Gastrocnemius medialis (tissue), 4 donors: ENCODE data around the gene WDR33. TPM values are rescaled to one million over a fixed set of nuclear protein-coding genes. Genes with fewer than 3 reads are reported as not detected.
A peak's percentile ranks its signal among the peaks of the same experiment; 100 is the strongest.

ENCODE experiments used
- ATAC-seq, 2 donors: fragments of 150-250 bp; one replicate each; pipeline ENCODE4 v1.9.1; 2016
- DNase-seq, 2 donors: peaks; one replicate each; pipeline ENCODE4 v3.0.0-alpha.2; 2019
- H3K27ac ChIP-seq, 4 donors: fragments of 200-600 bp; sonication (generic); 1 replicate in 1 of 4; 2 replicates in 3 of 4; pipeline ENCODE4 v1.5.1; 2016 to 2018; ENCODE audit warnings: mild to moderate bottlenecking in 2 of 4, moderate library complexity in 1 of 4
- H3K27me3 ChIP-seq, 3 donors: fragments of 200-600 bp; sonication (generic) in 2 of 3; 1 replicate in 1 of 3; 2 replicates in 2 of 3; pipeline versions ENCODE4 v1.5.1 to v1.6.0; 2016 to 2019; ENCODE audit warnings: mild to moderate bottlenecking in 1 of 3, moderate library complexity in 1 of 3
- H3K36me3 ChIP-seq, 2 donors: fragments of 200-600 bp; sonication (generic) in 1 of 2; one replicate each; pipeline ENCODE4 v1.5.1; 2017 to 2018
- H3K4me1 ChIP-seq, 2 donors: fragments of 200-600 bp; sonication (generic) in 1 of 2; one replicate each; pipeline ENCODE4 v1.5.1; 2016 to 2017; ENCODE audit warnings: mild to moderate bottlenecking in 2 of 2
- H3K4me3 ChIP-seq, 4 donors: fragments of 200-600 bp; sonication (generic) in 3 of 4; 1 replicate in 1 of 4; 2 replicates in 3 of 4; pipeline ENCODE4 v1.5.1; 2016 to 2019; ENCODE audit warnings: mild to moderate bottlenecking in 2 of 4
- H3K9me3 ChIP-seq, 3 donors: fragments of 200-600 bp; sonication (generic) in 2 of 3; 1 replicate in 1 of 3; 2 replicates in 2 of 3; pipeline ENCODE4 v1.5.1; 2016 to 2019
- CTCF ChIP-seq, 5 experiments: fragments of 450-650 bp in 3 of 5; fragments of 200-600 bp in 2 of 5; sonication (generic) in 2 of 5; IDR thresholded peaks in 4 of 5; conservative IDR thresholded peaks in 1 of 5; 1 replicate in 4 of 5; 2 replicates in 1 of 5; pipeline ENCODE4 v1.5.1; 2016 to 2019; ENCODE audit warnings: antibody characterized with exemption in 5 of 5, mild to moderate bottlenecking in 3 of 5, moderate library complexity in 3 of 5
- POLR2A ChIP-seq, 2 donors: fragments of 450-650 bp; IDR thresholded peaks; one replicate each; pipeline ENCODE4 v1.6.1; 2017; ENCODE audit warnings: antibody characterized with exemption in 2 of 2, mild to moderate bottlenecking in 2 of 2, moderate library complexity in 2 of 2
- in situ Hi-C, 4 donors: fragments of 200-750 bp; cut with MboI; loops; one replicate each; pipeline versions ENCODE4 v1.15.0 to v1.8.0; 2017; ENCODE audit warnings: low sequenced_read_pairs in 4 of 4
- intact Hi-C: fragments of 100-400 bp; cut with DNase I; formaldehyde crosslinking; loops from one replicate; pipeline ENCODE4 v1.15.1; 2023; ENCODE audit warnings: low total_unique reads
- total RNA-seq, 4 donors: library from RNA; depleted of rRNA; stranded (reverse); fragments of >200 nt; gene quantifications; one replicate each; pipeline versions ENCODE4 v1.1.0 to v1.2.3, GENCODE V29; 2016

WDR33 gene
- total RNA-seq, 4 donors from 2014 or later: 13.6 to 31.4 (median 20.6) TPM

DNA sequence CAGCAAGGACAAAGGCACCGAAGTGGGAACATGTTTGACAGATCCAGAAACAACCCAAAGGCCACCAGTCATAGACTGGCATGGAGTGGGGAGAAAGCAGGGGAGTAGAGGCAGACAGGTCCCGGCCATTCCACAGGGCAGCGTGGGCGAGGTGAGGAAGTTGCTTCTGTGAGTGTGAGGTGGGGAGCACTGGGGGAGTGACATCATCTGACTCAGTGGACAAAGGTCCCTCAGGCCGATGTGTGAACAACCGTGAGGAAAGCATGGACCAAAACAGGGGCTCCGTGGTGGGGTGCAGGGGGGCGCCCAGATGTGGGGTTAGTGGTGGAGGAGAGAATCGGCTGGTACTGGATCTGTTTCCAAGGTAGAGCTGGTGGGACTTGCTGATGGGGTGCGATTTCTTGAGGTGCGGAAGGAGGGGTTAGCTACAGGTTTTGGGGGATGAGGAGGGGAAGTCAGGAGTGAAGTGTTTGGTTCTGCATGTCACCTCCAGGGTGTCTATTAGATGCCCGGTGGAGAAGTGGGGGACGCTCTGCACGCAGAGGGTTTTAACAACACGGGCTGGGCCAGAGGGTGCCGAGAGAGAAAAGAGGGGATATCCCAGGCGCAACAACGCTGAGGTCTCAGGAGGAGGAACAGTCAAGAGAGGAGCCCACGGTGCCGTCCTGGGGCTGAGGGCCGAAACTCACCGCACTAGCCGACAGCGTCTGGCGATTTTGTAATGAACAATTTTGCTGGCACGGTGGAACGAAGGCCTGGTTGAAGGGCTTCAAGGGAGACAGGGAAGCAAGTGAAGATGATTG is 112.2 kb downstream of the WDR33 start:
- in situ Hi-C loops (no loop called here), intact Hi-C loops (loop anchor here (5.0 kb wide), 1 partner anchor 106 kb away; no protein-coding TSS in a partner anchor)
- peaks cover 0 to under 1% of the 10 kb centered on the region in 2 donors for H3K36me3 ChIP-seq
- peaks cover 23% of the 10 kb centered on the region in 2 donors for H3K4me1 ChIP-seq
- DNase-seq: no peak
- no peak overlapping the region for H3K27ac ChIP-seq
- ATAC-seq: no peak
- no peaks in the 10 kb centered on the region for H3K9me3 ChIP-seq
- H3K4me3 ChIP-seq: no peak overlapping the region
- H3K27me3 ChIP-seq: no peaks in the 10 kb centered on the region
- TF ChIP-seq CTCF (IDR thresholded peaks at IDR 0.05 in 4 of 5, conservative IDR thresholded peaks at IDR 0.05 in 1 of 5): no peak
- TF ChIP-seq POLR2A (IDR thresholded peaks at IDR 0.05): no peak

- no peak for DNase-seq
- TF ChIP-seq POLR2A (IDR thresholded peaks at IDR 0.05): no peak
- no peak for TF ChIP-seq CTCF (IDR thresholded peaks at IDR 0.05 in 4 of 5, conservative IDR thresholded peaks at IDR 0.05 in 1 of 5)
- intact Hi-C loops: loop anchor here (5.0 kb wide), 1 partner anchor 105 kb away; no protein-coding TSS in a partner anchor
- H3K27me3 ChIP-seq: no peaks in the 10 kb centered on the region
- ATAC-seq: no peak
- H3K9me3 ChIP-seq: no peaks in the 10 kb centered on the region
- peaks cover 12% of the 10 kb centered on the region in 2 donors for H3K4me1 ChIP-seq
- in situ Hi-C loops: no loop called here
- no peak overlapping the region for H3K4me3 ChIP-seq
- no peaks in the 10 kb centered on the region for H3K36me3 ChIP-seq
- H3K27ac ChIP-seq: no peak overlapping the region
These were observed 113.3 kb downstream of the WDR33 start for GRCh38 chr2:127697482-127698180.

DNA sequence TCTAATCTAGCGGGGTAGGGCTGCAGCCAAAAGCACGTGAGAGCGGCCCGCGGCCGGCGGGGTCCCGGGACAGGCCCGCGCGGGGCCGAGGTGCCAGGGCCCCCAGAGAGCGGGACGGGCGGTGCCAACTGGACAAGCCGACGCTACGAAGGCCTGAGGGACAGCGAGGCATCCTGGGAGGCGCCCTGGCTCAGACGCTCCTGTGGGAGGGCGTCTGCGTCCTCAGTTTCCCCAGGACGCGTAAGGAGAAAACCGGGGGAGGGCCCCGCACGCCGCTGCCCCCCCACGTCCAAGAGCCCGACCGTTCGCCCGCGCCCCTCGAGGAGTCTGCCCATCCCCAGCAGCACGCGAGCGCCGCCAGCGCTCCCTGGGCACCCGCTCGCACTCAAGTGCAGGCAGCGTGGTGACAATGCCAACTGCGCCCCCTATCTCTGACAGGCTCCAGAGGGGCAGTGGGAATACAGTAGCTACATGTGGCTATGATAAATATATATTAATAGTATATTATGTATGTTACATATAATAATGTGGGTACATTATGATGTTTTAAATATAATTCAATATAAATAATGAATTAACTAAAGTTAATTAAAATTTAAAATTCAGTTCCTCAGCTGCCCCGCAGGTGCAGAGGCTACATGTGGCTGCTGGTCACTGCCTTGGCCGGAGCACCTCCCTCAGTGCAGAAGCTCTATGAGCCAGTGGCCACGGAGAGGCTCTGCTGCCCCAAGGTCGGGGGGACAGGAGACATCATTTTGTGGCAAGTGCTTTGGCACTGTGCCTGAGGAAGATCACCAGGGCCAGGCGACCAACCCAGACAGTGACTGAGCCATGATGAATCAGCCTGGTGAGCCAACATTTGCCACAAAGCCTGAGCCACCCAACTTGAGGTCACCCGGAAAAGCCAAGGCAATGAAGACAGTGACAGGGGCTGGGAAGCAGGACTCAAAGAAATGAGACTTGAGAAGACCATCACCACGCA is 115.2 kb downstream of the WDR33 start:
- peak in 1 of 2 donors; percentile 61 for DNase-seq
- H3K36me3 ChIP-seq: no peaks in the 10 kb centered on the region
- no peaks in the 10 kb centered on the region for H3K27me3 ChIP-seq
- peak overlapping the region in 2 of 4 donors; percentile 4 to 35 for H3K27ac ChIP-seq
- peak overlapping the region; percentile 43 to 67 (median 48) for H3K4me3 ChIP-seq
- no peaks in the 10 kb centered on the region for H3K9me3 ChIP-seq
- TF ChIP-seq CTCF (IDR thresholded peaks at IDR 0.05 in 4 of 5, conservative IDR thresholded peaks at IDR 0.05 in 1 of 5) (peak; percentile 8 to 76 (median 42)), POLR2A (IDR thresholded peaks at IDR 0.05) (no peak)
- H3K4me1 ChIP-seq: peaks cover 7% of the 10 kb centered on the region in 2 donors
- peak; percentile 20 to 62 for ATAC-seq
- intact Hi-C loops: loop anchor here (5.0 kb wide), 1 partner anchor 103 kb away; no protein-coding TSS in a partner anchor
- in situ Hi-C loops: no loop called here

- no peaks in the 10 kb centered on the region for H3K27me3 ChIP-seq
- DNase-seq (no peak), ATAC-seq (no peak)
- TF ChIP-seq CTCF (IDR thresholded peaks at IDR 0.05 in 4 of 5, conservative IDR thresholded peaks at IDR 0.05 in 1 of 5) (no peak), POLR2A (IDR thresholded peaks at IDR 0.05) (no peak)
- H3K4me3 ChIP-seq: peak overlapping the region; percentile 43 to 67 (median 48)
- no peaks in the 10 kb centered on the region for H3K4me1 ChIP-seq
- no peaks in the 10 kb centered on the region for H3K36me3 ChIP-seq
- H3K27ac ChIP-seq: peak overlapping the region in 1 of 4 donors; percentile 35
- no peaks in the 10 kb centered on the region for H3K9me3 ChIP-seq
- intact Hi-C loops: loop anchor here (5.0 kb wide), 1 partner anchor 103 kb away; no protein-coding TSS in a partner anchor
- in situ Hi-C loops: no loop called here
These were observed 116.0 kb downstream of the WDR33 start for GRCh38 chr2:127694986-127695385.
